ENCODE measurements around the gene MAGI2. TPM values are rescaled to one million over a fixed set of nuclear protein-coding genes. Genes with fewer than 3 reads are reported as not detected.
A peak's percentile ranks its signal among the peaks of the same experiment; 100 is the strongest.

Gene MAGI2
- total RNA-seq, 1 donor from 2014 or later = 11.4 TPM

GRCh38 chr7:79286181-79286580, 167.3 kb downstream of the MAGI2 start:
- Mint-ChIP-seq H3K36me3 (ENCODE audit: insufficient read depth) (no peaks in the 10 kb centered on the region), H3K4me1 (ENCODE audit: low read depth) (peaks cover 19% of the 10 kb centered on the region), H3K4me3 (ENCODE audit: low read depth) (no peak overlapping the region), H3K27me3 (no peaks in the 10 kb centered on the region), H3K9me3 (ENCODE audit: low read depth) (no peaks in the 10 kb centered on the region), H3K27ac (no peak overlapping the region)
- no peak for TF ChIP-seq CTCF (IDR thresholded peaks at IDR 0.05; ENCODE audit: unreplicated experiment)
- no peak for DNase-seq (ENCODE audit: low spot score, unreplicated experiment)

DNA sequence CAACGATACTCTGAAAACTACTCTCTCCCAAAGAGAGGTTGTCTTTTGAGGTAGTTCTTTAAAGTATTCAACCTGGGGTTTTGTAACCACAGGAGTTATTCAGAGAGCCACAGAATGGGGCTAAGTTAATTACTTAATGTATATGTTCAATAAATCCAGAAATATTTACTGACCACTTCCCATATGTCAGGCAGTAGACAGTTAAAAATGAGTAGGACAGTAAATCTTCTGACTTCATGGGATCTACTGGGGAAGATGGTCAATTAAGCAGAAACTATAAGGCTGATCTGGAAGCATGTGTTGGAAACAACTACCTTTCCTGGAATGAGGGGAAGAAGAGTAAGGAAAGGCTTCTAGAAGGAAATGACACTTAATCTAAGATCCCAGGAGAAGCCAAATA, 167.7 kb downstream of the MAGI2 start:
- Mint-ChIP-seq H3K36me3 (ENCODE audit: insufficient read depth) (no peaks in the 10 kb centered on the region), H3K9me3 (ENCODE audit: low read depth) (no peaks in the 10 kb centered on the region), H3K27me3 (no peaks in the 10 kb centered on the region), H3K27ac (no peak overlapping the region), H3K4me3 (ENCODE audit: low read depth) (no peak overlapping the region), H3K4me1 (ENCODE audit: low read depth) (peaks cover 19% of the 10 kb centered on the region)
- TF ChIP-seq CTCF (IDR thresholded peaks at IDR 0.05; ENCODE audit: unreplicated experiment) = no peak
- DNase-seq (ENCODE audit: low spot score, unreplicated experiment) = no peak

DNA sequence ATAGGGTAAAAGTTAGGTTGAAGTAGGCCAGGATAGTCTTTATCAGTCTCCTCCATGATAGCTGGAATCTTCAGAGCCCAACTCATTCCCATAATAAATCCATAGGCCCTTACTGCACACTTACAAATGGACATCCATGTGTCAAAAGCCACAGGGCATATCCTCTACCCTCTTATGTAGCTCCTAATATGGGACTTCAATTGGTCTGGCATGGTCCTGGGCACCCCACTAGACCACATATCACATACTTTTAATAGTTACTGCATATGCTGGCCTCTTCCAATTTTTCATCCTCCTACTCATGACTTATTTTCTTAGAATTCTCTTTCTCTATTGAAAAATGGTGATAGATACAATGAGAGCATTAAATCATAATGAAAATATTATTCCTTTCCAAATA, 169.3 kb downstream of the MAGI2 start:
- peaks cover 19% of the 10 kb centered on the region for H3K4me1 Mint-ChIP-seq (ENCODE audit: low read depth)
- H3K36me3 Mint-ChIP-seq (ENCODE audit: insufficient read depth) = no peaks in the 10 kb centered on the region
- H3K27me3 Mint-ChIP-seq = no peaks in the 10 kb centered on the region
- no peak for DNase-seq (ENCODE audit: low spot score, unreplicated experiment)
- no peak overlapping the region for H3K27ac Mint-ChIP-seq
- no peaks in the 10 kb centered on the region for H3K9me3 Mint-ChIP-seq (ENCODE audit: low read depth)
- no peak overlapping the region for H3K4me3 Mint-ChIP-seq (ENCODE audit: low read depth)
- no peak for TF ChIP-seq CTCF (IDR thresholded peaks at IDR 0.05; ENCODE audit: unreplicated experiment)

- H3K9me3 Mint-ChIP-seq (ENCODE audit: low read depth) = no peaks in the 10 kb centered on the region
- peaks cover 19% of the 10 kb centered on the region for H3K4me1 Mint-ChIP-seq (ENCODE audit: low read depth)
- TF ChIP-seq CTCF (IDR thresholded peaks at IDR 0.05; ENCODE audit: unreplicated experiment) = no peak
- H3K36me3 Mint-ChIP-seq (ENCODE audit: insufficient read depth) = no peaks in the 10 kb centered on the region
- DNase-seq (ENCODE audit: low spot score, unreplicated experiment) = no peak
- H3K27ac Mint-ChIP-seq = peak overlapping the region; percentile 89
- H3K27me3 Mint-ChIP-seq = no peaks in the 10 kb centered on the region
- no peak overlapping the region for H3K4me3 Mint-ChIP-seq (ENCODE audit: low read depth)
Measured at GRCh38 chr7:79282882-79283602, 170.4 kb downstream of the MAGI2 start.

GRCh38 chr7:79282070-79282694, 171.3 kb downstream of the MAGI2 start:
- TF ChIP-seq CTCF (IDR thresholded peaks at IDR 0.05; ENCODE audit: unreplicated experiment) = peak; percentile 46
- peaks cover 19% of the 10 kb centered on the region for H3K4me1 Mint-ChIP-seq (ENCODE audit: low read depth)

More at GRCh38 chr7:79282070-79282694, 171.3 kb downstream of the MAGI2 start:
- no peak for DNase-seq (ENCODE audit: low spot score, unreplicated experiment)
- H3K27me3 Mint-ChIP-seq = no peaks in the 10 kb centered on the region
- H3K27ac Mint-ChIP-seq = peak overlapping the region; percentile 65
- no peaks in the 10 kb centered on the region for H3K9me3 Mint-ChIP-seq (ENCODE audit: low read depth)
- no peaks in the 10 kb centered on the region for H3K36me3 Mint-ChIP-seq (ENCODE audit: insufficient read depth)
- no peak overlapping the region for H3K4me3 Mint-ChIP-seq (ENCODE audit: low read depth)
